GF-D8 (cell line): Measurements from ENCODE around the gene LPAR1.

Experiments
- DNase-seq: peaks from one replicate; lab custom pipeline; 2025; lab: John Stamatoyannopoulos, UW

LPAR1 gene

DNA sequence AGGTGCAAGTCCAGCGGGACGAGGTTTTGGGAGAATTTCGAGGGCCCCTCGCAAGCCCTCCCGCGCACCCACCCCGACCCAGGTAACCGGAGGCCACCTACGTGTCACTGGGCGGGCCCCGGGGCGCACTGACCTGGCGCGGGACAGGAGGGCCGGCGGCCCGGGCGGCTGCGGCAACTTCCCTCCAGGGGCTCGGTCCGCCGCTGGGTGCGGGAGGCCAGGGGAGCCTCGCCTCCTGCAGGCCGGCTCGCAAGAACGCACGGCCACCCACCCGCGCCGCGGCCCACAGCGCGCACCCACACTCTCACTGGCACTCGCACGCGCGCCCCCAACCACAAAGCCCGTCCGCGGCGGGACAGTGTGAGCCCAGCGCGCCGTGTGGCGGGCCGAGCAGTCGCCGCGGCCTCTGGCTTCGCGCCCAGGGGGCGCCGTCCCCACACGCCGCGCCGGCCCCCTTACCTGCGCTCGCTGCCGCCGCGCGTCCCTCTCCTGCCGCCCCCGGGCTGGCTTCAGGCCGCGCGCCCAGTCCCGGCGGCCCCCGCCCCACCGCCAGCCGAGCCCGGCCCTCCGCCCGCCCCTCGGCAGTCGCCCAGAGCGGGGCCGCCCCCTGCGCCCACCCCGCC, 451 bp downstream of the LPAR1 start:
- no peak for DNase-seq

- no peak for DNase-seq
These were observed 938 bp downstream of the LPAR1 start for GRCh38 chr9:111037356-111037707.

DNA sequence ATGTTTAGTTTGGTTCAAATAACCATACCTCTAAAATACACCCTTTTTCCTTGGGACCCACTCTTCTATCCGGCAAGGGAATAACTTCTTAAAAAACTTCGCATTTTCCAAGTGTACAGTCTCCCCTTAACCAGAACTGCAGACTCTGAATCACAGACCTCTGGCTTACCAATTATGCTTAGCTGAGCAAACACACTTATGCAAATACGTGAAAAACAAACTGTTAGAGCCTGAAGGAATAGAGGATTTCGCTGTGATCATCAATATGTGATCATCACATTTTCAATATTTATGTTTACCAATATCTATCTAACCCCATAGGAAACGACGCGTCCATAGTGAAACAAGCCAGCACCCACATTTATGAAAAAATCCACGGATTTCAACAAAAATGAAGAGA, 1.3 kb downstream of the LPAR1 start:
- no peak for DNase-seq

- no peak for DNase-seq
These were observed 1.9 kb downstream of the LPAR1 start for GRCh38 chr9:111036429-111036789.

- DNase-seq: no peak
These were observed 2.5 kb downstream of the LPAR1 start for GRCh38 chr9:111035543-111036428.

DNA sequence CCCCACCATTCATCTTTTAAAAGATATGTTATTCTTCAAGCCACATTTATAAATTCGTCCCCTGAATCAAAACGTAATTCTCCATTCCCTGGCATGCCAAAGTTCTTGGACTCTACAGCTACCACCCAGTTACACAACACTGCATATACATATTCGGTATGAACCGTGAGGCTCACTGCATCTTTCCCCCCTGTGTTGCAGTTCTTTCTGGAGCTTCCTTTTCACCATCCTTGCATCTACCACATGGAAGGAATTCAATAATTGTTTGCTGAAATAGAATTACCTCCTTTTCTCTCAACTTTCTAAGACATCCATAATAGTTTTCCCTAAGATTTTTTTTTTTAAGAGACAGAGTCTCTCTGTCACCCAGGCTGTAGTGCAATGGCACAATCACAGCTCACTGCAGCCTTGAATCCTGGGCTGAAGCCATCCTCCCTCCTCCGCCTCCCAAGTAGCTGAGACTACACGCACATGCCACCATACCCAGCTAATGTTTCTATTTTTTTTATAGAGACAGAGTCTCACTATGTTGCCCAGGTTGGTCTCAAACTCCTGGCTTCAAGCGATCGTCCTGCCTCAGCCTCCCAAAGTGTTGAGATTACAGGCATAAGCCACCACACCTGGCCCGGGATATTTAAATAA, 3.3 kb downstream of the LPAR1 start:
- no peak for DNase-seq

- DNase-seq: no peak
These were observed 3.9 kb downstream of the LPAR1 start for GRCh38 chr9:111034170-111034897.

DNA sequence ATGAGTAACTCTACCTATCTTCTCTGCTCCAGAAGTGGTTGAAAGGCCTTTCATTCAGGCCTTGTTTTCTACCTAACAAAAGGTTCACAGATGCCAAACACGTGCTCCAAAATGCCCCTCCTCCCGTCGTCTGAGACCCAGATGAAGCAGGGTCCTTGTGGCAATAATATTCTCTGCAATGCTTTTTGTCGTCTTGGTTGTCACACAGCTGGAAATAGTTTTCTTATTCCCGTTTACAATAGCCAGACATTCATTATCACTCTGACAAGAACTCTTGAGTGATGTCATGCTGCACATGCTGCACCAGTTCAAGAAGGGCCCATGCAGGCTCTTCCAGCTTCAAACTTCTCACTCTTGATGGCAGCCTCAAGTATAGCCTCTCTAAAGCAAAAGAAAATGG, 7.8 kb downstream of the LPAR1 start:
- no peak for DNase-seq

- DNase-seq: no peak
These were observed 9.0 kb downstream of the LPAR1 start for GRCh38 chr9:111029260-111029659.

GRCh38 chr9:111027798-111028197, 10.5 kb downstream of the LPAR1 start:
- DNase-seq: no peak

GRCh38 chr9:111023128-111023527, 15.1 kb downstream of the LPAR1 start:
- no peak for DNase-seq

GRCh38 chr9:111020594-111020993, 17.7 kb downstream of the LPAR1 start:
- DNase-seq: no peak

DNA sequence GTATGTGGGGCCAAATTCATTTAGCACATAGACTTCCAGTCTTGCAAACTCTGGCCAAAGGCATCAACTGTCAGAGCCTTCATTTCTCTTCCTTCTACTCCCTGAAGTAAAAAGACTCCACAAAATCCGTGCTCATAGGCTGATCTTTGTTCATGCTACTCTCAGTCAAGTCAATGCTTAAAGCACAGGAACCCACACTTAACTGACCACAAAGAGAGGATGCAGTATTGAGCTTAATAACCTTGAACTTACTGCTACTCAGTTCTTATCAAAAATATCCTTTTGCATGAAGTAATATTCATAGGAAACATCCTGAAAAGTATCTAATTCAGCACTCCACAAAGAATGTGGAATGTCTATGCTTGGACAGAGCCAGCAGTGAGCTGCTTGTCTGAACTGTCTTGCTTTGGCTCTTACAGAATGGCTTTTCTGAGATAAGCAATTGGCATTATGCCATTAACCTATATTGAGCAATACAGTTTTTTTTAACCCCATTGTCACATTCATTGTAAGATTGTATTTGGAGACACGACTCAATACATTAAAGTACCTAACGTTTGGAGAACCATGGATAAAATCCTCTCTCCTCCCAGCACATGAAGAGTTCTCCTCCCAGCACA, 21.7 kb downstream of the LPAR1 start:
- DNase-seq: no peak

DNA sequence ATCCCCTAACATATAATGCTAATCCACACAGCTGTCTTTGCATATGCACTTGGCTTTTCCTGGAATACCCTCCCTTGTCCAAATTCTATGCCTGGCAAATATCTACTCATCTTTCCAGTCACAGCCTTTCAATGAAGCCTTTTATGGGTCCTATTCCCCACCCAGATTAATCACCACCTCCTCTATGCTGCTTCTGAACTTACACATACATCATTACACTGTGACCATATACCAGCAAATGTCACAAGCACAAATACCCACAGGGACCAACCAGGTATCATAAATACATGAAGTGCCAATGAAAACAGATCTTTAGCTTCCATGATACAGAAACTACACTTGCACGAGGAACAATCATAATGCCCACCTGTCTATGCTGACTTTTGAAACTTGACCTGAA, 22.3 kb downstream of the LPAR1 start:
- no peak for DNase-seq

DNA sequence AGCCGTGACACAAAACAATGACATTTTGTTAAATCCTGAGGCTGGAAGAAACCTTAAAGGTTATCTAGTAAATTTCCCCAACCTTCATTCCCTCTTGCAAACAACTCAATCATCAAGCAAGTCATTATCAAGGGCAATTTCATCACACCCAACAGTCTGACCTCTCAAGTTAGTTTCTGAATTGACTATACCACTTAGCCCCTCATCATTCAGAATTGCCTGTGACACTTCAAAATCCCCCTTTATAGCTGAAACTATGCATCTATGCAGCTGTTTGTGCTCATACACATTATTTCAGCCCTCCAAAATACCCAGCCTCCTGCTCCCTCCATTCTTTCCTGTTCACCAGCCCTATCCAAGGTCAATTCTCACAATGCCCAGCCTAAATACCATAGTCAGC, 24.6 kb downstream of the LPAR1 start:
- no peak for DNase-seq

DNA sequence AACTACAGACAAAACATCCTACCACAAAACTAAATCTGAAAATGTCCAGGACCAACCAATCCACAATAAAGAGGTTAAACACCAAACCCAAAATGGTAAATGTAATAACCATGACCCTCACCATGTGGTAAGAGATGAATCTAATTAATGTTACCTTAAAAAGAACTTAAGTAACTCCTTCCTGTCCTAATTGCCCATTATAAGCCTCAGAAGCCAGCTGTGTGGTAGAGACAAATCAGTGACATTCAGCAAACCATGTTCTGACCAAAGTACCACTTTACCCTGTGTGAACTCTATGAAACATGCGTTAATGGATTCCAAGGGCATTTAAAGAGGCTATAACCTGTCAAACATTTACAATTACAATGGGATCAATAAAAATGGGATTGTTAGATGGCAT, 25.0 kb downstream of the LPAR1 start:
- DNase-seq: no peak

DNA sequence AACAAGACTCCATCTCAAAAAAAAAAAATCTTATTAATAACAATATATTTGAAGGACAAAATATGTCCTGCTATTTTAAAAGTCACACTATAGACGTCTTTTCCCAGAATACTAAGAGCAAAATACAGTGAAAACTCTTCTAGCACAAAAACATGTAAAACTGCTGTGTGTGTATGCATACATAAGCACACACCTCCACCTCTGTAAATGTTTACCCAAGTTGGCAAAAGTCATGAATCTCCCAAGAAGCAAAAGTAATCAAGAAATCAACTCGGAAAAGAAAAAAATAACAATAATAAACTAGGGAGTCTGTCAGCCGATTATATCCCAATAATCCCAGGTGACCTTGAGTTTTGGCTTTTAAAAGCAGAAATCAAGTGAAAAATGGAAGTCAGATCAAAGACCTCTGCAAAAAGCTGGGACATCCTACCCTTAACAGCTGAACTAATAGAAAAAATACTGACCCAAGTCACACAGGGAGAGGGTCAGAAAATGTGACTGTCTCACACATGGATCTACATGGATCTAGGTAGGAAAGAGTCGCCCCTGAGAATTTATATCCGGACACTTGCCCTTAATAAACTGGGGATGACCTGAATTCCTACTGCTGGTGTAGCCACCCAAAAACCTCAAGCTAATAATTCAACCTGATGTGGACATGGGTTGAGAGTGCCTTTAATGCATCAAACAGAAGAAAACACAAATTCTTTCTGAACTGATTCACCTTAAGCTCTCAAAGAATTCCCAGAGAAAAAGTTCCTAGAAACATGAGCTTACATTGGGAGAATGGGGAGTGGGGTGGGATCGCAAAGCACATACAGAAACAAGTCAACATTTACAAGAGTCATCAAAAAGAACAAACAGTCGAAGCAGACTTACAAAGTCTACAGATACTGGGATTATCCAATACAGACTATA, 29.9 kb downstream of the LPAR1 start:
- DNase-seq: no peak

GRCh38 chr9:111005746-111006470, 32.4 kb downstream of the LPAR1 start:
- DNase-seq: no peak

DNA sequence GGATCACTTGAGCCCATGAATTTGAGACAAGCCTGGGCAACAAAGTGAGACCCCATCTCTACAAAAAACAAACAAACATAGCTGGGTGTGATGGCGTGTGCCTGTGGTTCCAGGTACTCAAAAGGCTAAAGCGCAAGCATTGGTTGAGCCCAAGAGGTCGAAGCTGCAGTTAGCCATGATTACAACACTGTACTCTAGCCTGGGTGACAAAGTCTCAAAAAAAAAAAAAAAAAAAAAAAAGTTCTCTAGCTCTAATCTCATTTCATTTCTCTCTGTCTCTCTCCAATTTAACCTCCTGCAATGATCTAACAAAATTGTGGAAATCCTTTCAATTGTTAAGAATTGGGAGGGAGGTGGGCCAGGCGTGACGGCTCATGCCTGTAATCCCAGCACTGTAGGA, 33.3 kb downstream of the LPAR1 start:
- no peak for DNase-seq

DNA sequence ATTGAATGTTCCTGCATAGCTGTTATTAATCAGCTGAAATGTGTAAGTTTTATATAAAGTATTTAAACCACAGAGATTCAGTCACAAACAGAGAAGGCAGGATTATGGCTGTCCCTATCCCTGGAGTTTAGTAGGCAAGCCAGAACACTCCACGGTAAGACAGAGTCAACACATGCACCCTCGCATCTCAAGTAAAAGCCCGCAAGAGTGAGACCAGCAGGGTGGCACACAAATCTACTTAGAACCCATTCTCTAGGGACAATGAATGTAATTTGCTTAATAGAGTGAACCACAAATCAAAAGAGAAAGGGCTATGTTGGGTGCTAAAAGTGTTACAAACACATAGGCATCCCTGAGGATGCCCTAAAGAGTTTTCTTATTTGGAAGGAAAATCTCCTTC, 35.1 kb downstream of the LPAR1 start:
- DNase-seq: no peak
